ENCODE measurements around the gene PPBP.

PPBP gene

GRCh38 chr4:74014332-74014731 is 26.3 kb upstream of the PPBP start:
- TF ChIP-seq TAF1 (IDR thresholded peaks at IDR 0.05; ENCODE audit: borderline replicate concordance, insufficient read depth, low read length) = no peak
- no peak for TF ChIP-seq SIN3A (IDR thresholded peaks at IDR 0.05; ENCODE audit: borderline replicate concordance, insufficient read depth, low read length)
- no peak for TF ChIP-seq FOXP2 (optimal IDR thresholded peaks at IDR 0.05; ENCODE audit: borderline replicate concordance, extremely low read depth, extremely low read length, insufficient read depth)
- TF ChIP-seq POLR2AphosphoS5 (IDR thresholded peaks at IDR 0.05; ENCODE audit: low read depth, low read length) = no peak
- TF ChIP-seq REST (IDR thresholded peaks at IDR 0.05; ENCODE audit: insufficient read depth in 1 of 2, low read depth in 2 of 2, low read length in 2 of 2) = peak; percentile 78 to 90

GRCh38 chr4:74013264-74013663 is 25.3 kb upstream of the PPBP start:
- no peak for TF ChIP-seq POLR2AphosphoS5 (IDR thresholded peaks at IDR 0.05; ENCODE audit: low read depth, low read length)
- no peak for TF ChIP-seq SIN3A (IDR thresholded peaks at IDR 0.05; ENCODE audit: borderline replicate concordance, insufficient read depth, low read length)
- TF ChIP-seq TAF1 (IDR thresholded peaks at IDR 0.05; ENCODE audit: borderline replicate concordance, insufficient read depth, low read length) = no peak
- no peak for TF ChIP-seq REST (IDR thresholded peaks at IDR 0.05; ENCODE audit: insufficient read depth in 1 of 2, low read depth in 2 of 2, low read length in 2 of 2)
- TF ChIP-seq FOXP2 (optimal IDR thresholded peaks at IDR 0.05; ENCODE audit: borderline replicate concordance, extremely low read depth, extremely low read length, insufficient read depth) = no peak

GRCh38 chr4:74012130-74012529 is 24.1 kb upstream of the PPBP start:
- TF ChIP-seq POLR2AphosphoS5 (IDR thresholded peaks at IDR 0.05; ENCODE audit: low read depth, low read length) (no peak), REST (IDR thresholded peaks at IDR 0.05; ENCODE audit: insufficient read depth in 1 of 2, low read depth in 2 of 2, low read length in 2 of 2) (no peak), TAF1 (IDR thresholded peaks at IDR 0.05; ENCODE audit: borderline replicate concordance, insufficient read depth, low read length) (no peak), SIN3A (IDR thresholded peaks at IDR 0.05; ENCODE audit: borderline replicate concordance, insufficient read depth, low read length) (no peak), FOXP2 (optimal IDR thresholded peaks at IDR 0.05; ENCODE audit: borderline replicate concordance, extremely low read depth, extremely low read length, insufficient read depth) (no peak)

GRCh38 chr4:74009307-74009706 is 21.3 kb upstream of the PPBP start:
- TF ChIP-seq TAF1 (IDR thresholded peaks at IDR 0.05; ENCODE audit: borderline replicate concordance, insufficient read depth, low read length) = no peak
- TF ChIP-seq POLR2AphosphoS5 (IDR thresholded peaks at IDR 0.05; ENCODE audit: low read depth, low read length) = no peak
- no peak for TF ChIP-seq FOXP2 (optimal IDR thresholded peaks at IDR 0.05; ENCODE audit: borderline replicate concordance, extremely low read depth, extremely low read length, insufficient read depth)
- TF ChIP-seq REST (IDR thresholded peaks at IDR 0.05; ENCODE audit: insufficient read depth in 1 of 2, low read depth in 2 of 2, low read length in 2 of 2) = no peak
- TF ChIP-seq SIN3A (IDR thresholded peaks at IDR 0.05; ENCODE audit: borderline replicate concordance, insufficient read depth, low read length) = no peak

GRCh38 chr4:74006009-74006476 is 18.1 kb upstream of the PPBP start:
- TF ChIP-seq POLR2AphosphoS5 (IDR thresholded peaks at IDR 0.05; ENCODE audit: low read depth, low read length) (no peak), SIN3A (IDR thresholded peaks at IDR 0.05; ENCODE audit: borderline replicate concordance, insufficient read depth, low read length) (no peak), FOXP2 (optimal IDR thresholded peaks at IDR 0.05; ENCODE audit: borderline replicate concordance, extremely low read depth, extremely low read length, insufficient read depth) (no peak), REST (IDR thresholded peaks at IDR 0.05; ENCODE audit: insufficient read depth in 1 of 2, low read depth in 2 of 2, low read length in 2 of 2) (no peak), TAF1 (IDR thresholded peaks at IDR 0.05; ENCODE audit: borderline replicate concordance, insufficient read depth, low read length) (no peak)

Measured in PFSK-1 (cell line).